ENCODE measurements around the gene HSD11B2.

DNA sequence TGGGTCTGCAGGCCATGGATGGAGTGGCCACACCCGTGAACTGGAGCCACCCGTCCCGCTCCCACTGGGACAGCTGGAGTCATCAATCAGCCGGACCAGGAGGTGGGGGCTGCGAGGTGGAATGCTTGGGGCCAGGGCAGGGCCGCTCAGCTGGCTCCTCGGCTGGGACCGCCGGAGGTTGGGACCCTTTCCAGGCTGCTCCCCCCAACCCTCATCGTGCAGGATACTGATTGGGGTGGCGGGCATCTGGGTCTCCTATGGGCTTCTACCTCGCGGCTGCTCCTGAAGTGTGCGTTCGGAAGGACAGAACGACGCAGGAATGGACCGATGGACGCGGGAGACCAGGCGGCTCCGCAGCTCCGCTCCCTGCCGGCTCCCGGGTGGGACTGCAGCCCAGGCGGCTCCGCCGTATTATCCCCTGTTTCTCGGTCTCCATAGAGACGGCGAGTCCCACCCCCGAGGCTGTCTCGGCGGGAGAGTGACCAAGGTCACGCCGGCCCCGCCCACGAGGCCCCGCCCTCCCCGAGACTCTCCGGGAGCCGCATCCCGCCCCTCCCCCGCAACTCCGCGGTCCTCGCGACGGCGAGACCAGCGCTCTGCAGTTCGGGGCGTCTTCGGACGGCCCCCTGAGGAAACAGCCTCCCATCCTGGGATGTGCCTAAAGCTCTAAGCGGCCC is 37.7 kb upstream of the HSD11B2 start, which contains the start of gene TPPP3:
- TF ChIP-seq, protein P1, sequence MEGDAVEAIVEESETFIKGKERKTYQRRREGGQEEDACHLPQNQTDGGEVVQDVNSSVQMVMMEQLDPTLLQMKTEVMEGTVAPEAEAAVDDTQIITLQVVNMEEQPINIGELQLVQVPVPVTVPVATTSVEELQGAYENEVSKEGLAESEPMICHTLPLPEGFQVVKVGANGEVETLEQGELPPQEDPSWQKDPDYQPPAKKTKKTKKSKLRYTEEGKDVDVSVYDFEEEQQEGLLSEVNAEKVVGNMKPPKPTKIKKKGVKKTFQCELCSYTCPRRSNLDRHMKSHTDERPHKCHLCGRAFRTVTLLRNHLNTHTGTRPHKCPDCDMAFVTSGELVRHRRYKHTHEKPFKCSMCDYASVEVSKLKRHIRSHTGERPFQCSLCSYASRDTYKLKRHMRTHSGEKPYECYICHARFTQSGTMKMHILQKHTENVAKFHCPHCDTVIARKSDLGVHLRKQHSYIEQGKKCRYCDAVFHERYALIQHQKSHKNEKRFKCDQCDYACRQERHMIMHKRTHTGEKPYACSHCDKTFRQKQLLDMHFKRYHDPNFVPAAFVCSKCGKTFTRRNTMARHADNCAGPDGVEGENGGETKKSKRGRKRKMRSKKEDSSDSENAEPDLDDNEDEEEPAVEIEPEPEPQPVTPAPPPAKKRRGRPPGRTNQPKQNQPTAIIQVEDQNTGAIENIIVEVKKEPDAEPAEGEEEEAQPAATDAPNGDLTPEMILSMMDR (IDR thresholded peaks at IDR 0.05; ENCODE audit: poor library complexity) = peak; percentile 64
- TF ChIP-seq EZH2phosphoT487 (IDR thresholded peaks at IDR 0.05; ENCODE audit: low read depth, severe bottlenecking, unreplicated experiment) = no peak
- TF ChIP-seq EZH2 (IDR thresholded peaks at IDR 0.05; ENCODE audit: borderline replicate concordance) = no peak
